ENCODE measurements around the gene ZBTB12.
A peak's percentile ranks its signal among the peaks of the same experiment; 100 is the strongest.

ZBTB12 gene

GRCh38 chr6:31905041-31905440 lies 3.2 kb upstream of the ZBTB12 start:
- no peaks in the 10 kb centered on the region for H3K27me3 ChIP-seq (ENCODE audit: low read depth, low read length)
- no peaks in the 10 kb centered on the region for H3K36me3 ChIP-seq (ENCODE audit: control insufficient read depth in 1 of 2, insufficient read depth in 2 of 2, low read length in 2 of 2)
- no peak overlapping the region for H3K4me3 ChIP-seq (ENCODE audit: low read depth in 1 of 2, low read length in 2 of 2)
- peaks cover 4 to 17% of the 10 kb centered on the region in 2 donors for H3K4me1 ChIP-seq (ENCODE audit: control insufficient read depth in 1 of 2, insufficient read depth in 2 of 2, low read length in 2 of 2)
- no peak overlapping the region for H3K27ac ChIP-seq (ENCODE audit: low read length)
- no peaks in the 10 kb centered on the region for H3K9me3 ChIP-seq (ENCODE audit: control insufficient read depth in 1 of 2, low read length in 2 of 2)

GRCh38 chr6:31903957-31904356 lies 2.1 kb upstream of the ZBTB12 start:
- Histone ChIP-seq H3K9me3 (ENCODE audit: control insufficient read depth in 1 of 2, low read length in 2 of 2) (no peaks in the 10 kb centered on the region), H3K4me1 (ENCODE audit: control insufficient read depth in 1 of 2, insufficient read depth in 2 of 2, low read length in 2 of 2) (peaks cover 4 to 26% of the 10 kb centered on the region in 2 donors), H3K4me3 (ENCODE audit: low read depth in 1 of 2, low read length in 2 of 2) (no peak overlapping the region), H3K36me3 (ENCODE audit: control insufficient read depth in 1 of 2, insufficient read depth in 2 of 2, low read length in 2 of 2) (no peaks in the 10 kb centered on the region), H3K27me3 (ENCODE audit: low read depth, low read length) (no peaks in the 10 kb centered on the region), H3K27ac (ENCODE audit: low read length) (peak overlapping the region; percentile 2)

DNA sequence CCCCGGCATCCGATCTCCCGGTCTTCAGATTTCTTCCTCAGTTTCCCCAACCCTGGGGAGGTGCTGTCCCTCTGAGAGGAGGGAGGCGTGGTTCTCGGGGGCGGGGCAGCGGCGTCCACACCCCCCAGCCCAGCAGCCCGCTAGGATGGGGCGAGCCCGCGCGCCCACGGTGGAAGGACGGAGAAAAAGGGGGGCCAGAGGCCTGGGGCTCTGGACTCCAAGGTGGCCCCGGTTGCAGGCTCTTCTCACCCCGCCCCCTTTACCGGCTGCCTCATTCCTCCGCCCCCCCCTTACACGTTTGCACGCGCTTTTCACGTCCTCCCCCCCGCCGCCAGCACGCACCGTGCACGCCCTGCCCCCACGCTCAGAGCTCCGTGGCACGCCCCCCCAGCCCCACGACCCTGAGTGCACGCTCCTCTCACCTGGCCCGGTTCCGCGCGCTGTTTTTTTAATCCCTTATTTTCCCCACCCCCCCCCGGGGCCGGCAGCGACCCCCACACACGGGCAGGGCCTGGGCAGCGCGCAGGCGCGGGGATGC lies 402 bp downstream of the ZBTB12 start:
- peaks cover 7 to 33% of the 10 kb centered on the region in 2 donors for H3K4me1 ChIP-seq (ENCODE audit: control insufficient read depth in 1 of 2, insufficient read depth in 2 of 2, low read length in 2 of 2)
- no peaks in the 10 kb centered on the region for H3K9me3 ChIP-seq (ENCODE audit: control insufficient read depth in 1 of 2, low read length in 2 of 2)
- H3K4me3 ChIP-seq (ENCODE audit: low read depth in 1 of 2, low read length in 2 of 2), result peak overlapping the region; percentile 21 to 85
- no peaks in the 10 kb centered on the region for H3K36me3 ChIP-seq (ENCODE audit: control insufficient read depth in 1 of 2, insufficient read depth in 2 of 2, low read length in 2 of 2)
- no peak overlapping the region for H3K27ac ChIP-seq (ENCODE audit: low read length)
- H3K27me3 ChIP-seq (ENCODE audit: low read depth, low read length), result no peaks in the 10 kb centered on the region

- Histone ChIP-seq H3K4me1 (ENCODE audit: control insufficient read depth in 1 of 2, insufficient read depth in 2 of 2, low read length in 2 of 2) (peaks cover 7 to 33% of the 10 kb centered on the region in 2 donors), H3K27ac (ENCODE audit: low read length) (no peak overlapping the region), H3K9me3 (ENCODE audit: control insufficient read depth in 1 of 2, low read length in 2 of 2) (no peaks in the 10 kb centered on the region), H3K36me3 (ENCODE audit: control insufficient read depth in 1 of 2, insufficient read depth in 2 of 2, low read length in 2 of 2) (peaks cover 0 to 3% of the 10 kb centered on the region in 2 donors), H3K4me3 (ENCODE audit: low read depth in 1 of 2, low read length in 2 of 2) (peak overlapping the region; percentile 21 to 85), H3K27me3 (ENCODE audit: low read depth, low read length) (no peaks in the 10 kb centered on the region)
Observed at GRCh38 chr6:31900917-31901414, 920 bp downstream of the ZBTB12 start.

DNA sequence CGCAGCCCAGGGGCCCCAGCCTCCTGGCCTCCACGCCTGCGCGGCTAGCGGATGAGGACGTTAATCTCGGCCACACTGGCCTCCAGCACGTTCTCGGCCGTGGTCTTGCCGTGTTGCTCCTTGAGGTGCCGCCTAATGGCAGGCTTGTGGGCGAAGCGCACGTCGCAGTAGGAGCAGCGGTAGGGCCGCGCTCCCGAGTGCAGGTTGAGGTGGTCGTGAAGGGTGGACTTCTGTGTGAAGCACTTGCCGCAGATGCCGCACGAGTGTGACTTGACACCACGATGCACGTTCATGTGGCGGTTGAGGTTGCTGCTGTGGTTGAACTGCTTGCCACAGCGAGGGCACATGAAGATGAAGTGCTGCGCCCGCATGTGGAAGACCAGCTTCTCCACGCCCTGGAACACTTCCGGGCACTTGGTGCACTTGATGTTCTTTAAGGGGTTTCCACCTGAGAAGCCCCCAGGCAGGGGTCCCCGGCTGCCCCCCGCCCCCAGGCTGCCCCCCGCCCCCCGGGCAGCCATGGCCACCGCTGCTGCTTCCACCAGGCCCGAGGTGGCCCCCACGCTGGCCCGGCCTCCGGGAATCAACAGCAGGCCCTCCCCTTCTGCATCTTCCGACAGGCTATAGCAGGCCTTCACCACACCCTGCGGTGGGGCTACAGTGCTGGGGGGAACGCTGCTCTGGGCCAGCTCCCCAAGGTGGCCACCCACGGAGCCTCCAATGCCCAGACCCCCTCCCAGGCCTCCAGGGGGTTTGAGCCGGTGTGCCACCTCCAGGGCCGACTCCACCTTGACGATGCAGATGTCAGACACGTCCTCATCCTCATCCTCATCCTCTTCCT lies 1.8 kb downstream of the ZBTB12 start:
- peaks cover 7 to 33% of the 10 kb centered on the region in 2 donors for H3K4me1 ChIP-seq (ENCODE audit: control insufficient read depth in 1 of 2, insufficient read depth in 2 of 2, low read length in 2 of 2)
- no peaks in the 10 kb centered on the region for H3K27me3 ChIP-seq (ENCODE audit: low read depth, low read length)
- H3K27ac ChIP-seq (ENCODE audit: low read length), result no peak overlapping the region
- H3K36me3 ChIP-seq (ENCODE audit: control insufficient read depth in 1 of 2, insufficient read depth in 2 of 2, low read length in 2 of 2), result peaks cover under 1 to 11% of the 10 kb centered on the region in 2 donors
- no peaks in the 10 kb centered on the region for H3K9me3 ChIP-seq (ENCODE audit: control insufficient read depth in 1 of 2, low read length in 2 of 2)
- H3K4me3 ChIP-seq (ENCODE audit: low read depth in 1 of 2, low read length in 2 of 2), result no peak overlapping the region

DNA sequence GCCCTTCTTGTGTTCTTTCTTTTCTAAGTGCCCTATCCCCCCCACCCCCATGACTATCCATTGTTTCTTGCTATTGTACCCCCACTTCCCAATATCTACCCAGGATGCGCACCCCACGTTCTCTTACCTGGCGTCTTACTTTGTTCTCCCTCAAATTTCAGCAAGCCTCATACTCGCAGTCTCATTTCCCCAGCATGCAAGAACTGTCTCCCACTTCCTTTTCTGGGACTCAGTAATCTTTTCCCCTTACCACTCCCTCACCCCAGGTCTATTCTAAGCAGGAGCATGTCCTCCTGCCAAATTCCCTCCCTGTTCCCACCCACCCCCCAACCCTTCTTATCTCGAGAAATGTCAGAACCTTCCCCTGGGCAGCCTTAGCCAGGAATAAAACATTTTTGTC lies 2.7 kb downstream of the ZBTB12 start:
- Histone ChIP-seq H3K4me1 (ENCODE audit: control insufficient read depth in 1 of 2, insufficient read depth in 2 of 2, low read length in 2 of 2) (peaks cover 7 to 33% of the 10 kb centered on the region in 2 donors), H3K4me3 (ENCODE audit: low read depth in 1 of 2, low read length in 2 of 2) (no peak overlapping the region)

GRCh38 chr6:31898383-31899011 lies 3.4 kb downstream of the ZBTB12 start:
- H3K36me3 ChIP-seq (ENCODE audit: control insufficient read depth in 1 of 2, insufficient read depth in 2 of 2, low read length in 2 of 2), result peaks cover 5 to 21% of the 10 kb centered on the region in 2 donors
- peaks cover 7 to 33% of the 10 kb centered on the region in 2 donors for H3K4me1 ChIP-seq (ENCODE audit: control insufficient read depth in 1 of 2, insufficient read depth in 2 of 2, low read length in 2 of 2)
- peak overlapping the region; percentile 93 for H3K27ac ChIP-seq (ENCODE audit: low read length)
- peak overlapping the region; percentile 95 to 99 for H3K4me3 ChIP-seq (ENCODE audit: low read depth in 1 of 2, low read length in 2 of 2)
- H3K9me3 ChIP-seq (ENCODE audit: control insufficient read depth in 1 of 2, low read length in 2 of 2), result no peaks in the 10 kb centered on the region
- H3K27me3 ChIP-seq (ENCODE audit: low read depth, low read length), result no peaks in the 10 kb centered on the region

More for the DNA sequence above, 2.7 kb downstream of the ZBTB12 start:
- H3K9me3 ChIP-seq (ENCODE audit: control insufficient read depth in 1 of 2, low read length in 2 of 2), result no peaks in the 10 kb centered on the region
- no peak overlapping the region for H3K27ac ChIP-seq (ENCODE audit: low read length)
- H3K36me3 ChIP-seq (ENCODE audit: control insufficient read depth in 1 of 2, insufficient read depth in 2 of 2, low read length in 2 of 2), result peaks cover 4 to 17% of the 10 kb centered on the region in 2 donors
- H3K27me3 ChIP-seq (ENCODE audit: low read depth, low read length), result no peaks in the 10 kb centered on the region

DNA sequence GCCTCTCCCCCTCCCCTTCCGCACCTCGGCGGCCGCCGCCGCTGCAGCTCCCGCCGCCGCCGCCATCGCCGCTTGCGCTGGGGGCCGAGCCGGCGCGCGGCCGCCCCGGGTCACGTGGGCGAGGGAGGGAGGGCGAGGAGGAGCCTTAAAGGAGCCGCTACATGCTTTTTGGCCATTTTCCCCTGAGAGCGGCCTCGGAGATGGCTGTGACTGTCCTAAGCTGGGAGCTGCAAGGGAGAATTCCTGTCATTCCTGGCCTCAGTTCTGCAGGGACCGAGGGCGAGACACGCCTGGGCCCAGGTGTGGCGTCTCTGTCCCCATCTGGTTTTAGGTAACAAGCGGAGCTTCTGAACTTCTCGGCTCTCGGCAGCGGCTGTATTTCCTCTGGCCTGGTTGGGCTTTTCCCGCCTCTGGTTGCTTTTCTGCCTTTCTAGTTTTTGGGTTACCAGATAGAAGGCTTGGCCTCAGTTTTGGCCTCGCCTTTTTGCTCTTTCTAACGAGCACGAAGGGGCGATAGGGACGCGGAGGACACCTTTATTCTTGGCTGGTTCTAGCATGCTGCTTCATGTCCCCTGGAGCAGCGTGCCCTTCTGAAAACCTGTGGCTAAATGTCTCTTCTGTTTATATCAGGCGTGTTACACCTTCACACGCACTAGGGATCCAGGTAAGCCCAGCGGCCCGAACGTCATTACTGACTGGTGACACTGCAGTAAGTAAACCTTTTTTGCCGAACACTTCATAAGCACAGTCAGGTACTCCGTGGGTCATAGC lies 4.1 kb downstream of the ZBTB12 start, which contains the start of gene EHMT2:
Gene EHMT2 (minus strand): TSS at position 87 of the 771 bp plus-strand sequence. CDS start 21 bp downstream, at position 66.
- Histone ChIP-seq H3K4me1 (ENCODE audit: control insufficient read depth in 1 of 2, insufficient read depth in 2 of 2, low read length in 2 of 2) (peaks cover 7 to 31% of the 10 kb centered on the region in 2 donors), H3K36me3 (ENCODE audit: control insufficient read depth in 1 of 2, insufficient read depth in 2 of 2, low read length in 2 of 2) (peaks cover 12 to 28% of the 10 kb centered on the region in 2 donors), H3K9me3 (ENCODE audit: control insufficient read depth in 1 of 2, low read length in 2 of 2) (no peaks in the 10 kb centered on the region), H3K4me3 (ENCODE audit: low read depth in 1 of 2, low read length in 2 of 2) (peak within 1 kb of the TSS; percentile 95 to 99), H3K27me3 (ENCODE audit: low read depth, low read length) (no peaks in the 10 kb centered on the region), H3K27ac (ENCODE audit: low read length) (peak within 1 kb of the TSS; percentile 93)

GRCh38 chr6:31896856-31897611 lies 4.9 kb downstream of the ZBTB12 start:
- peaks cover 14 to 34% of the 10 kb centered on the region in 2 donors for H3K36me3 ChIP-seq (ENCODE audit: control insufficient read depth in 1 of 2, insufficient read depth in 2 of 2, low read length in 2 of 2)
- H3K27ac ChIP-seq (ENCODE audit: low read length), result peak overlapping the region; percentile 51
- peaks cover 4 to 27% of the 10 kb centered on the region in 2 donors for H3K4me1 ChIP-seq (ENCODE audit: control insufficient read depth in 1 of 2, insufficient read depth in 2 of 2, low read length in 2 of 2)
- no peaks in the 10 kb centered on the region for H3K27me3 ChIP-seq (ENCODE audit: low read depth, low read length)
- no peaks in the 10 kb centered on the region for H3K9me3 ChIP-seq (ENCODE audit: control insufficient read depth in 1 of 2, low read length in 2 of 2)
- peak overlapping the region; percentile 48 to 95 for H3K4me3 ChIP-seq (ENCODE audit: low read depth in 1 of 2, low read length in 2 of 2)

DNA sequence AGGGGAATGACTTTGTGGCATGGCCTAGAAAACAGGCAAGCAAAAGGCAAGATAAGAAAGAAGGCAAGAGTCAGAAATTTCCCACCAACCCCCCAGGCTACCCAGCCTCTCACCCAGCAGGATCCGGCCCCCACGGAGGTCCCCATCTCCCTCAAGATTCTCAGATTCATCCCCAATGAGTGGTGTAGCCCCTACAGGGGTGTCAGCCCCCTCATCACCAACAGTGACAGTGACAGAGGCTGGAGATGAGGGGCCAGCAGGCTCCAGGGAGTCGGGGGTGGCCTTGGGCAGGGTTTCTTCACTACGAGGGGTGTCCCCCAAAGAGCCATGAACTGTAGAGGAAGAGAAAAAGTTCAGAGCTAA lies 5.4 kb downstream of the ZBTB12 start:
- Histone ChIP-seq H3K4me1 (ENCODE audit: control insufficient read depth in 1 of 2, insufficient read depth in 2 of 2, low read length in 2 of 2) (peaks cover 4 to 27% of the 10 kb centered on the region in 2 donors), H3K4me3 (ENCODE audit: low read depth in 1 of 2, low read length in 2 of 2) (peak overlapping the region; percentile 48 to 95), H3K27ac (ENCODE audit: low read length) (peak overlapping the region; percentile 51), H3K36me3 (ENCODE audit: control insufficient read depth in 1 of 2, insufficient read depth in 2 of 2, low read length in 2 of 2) (peaks cover 14 to 39% of the 10 kb centered on the region in 2 donors), H3K27me3 (ENCODE audit: low read depth, low read length) (no peaks in the 10 kb centered on the region), H3K9me3 (ENCODE audit: control insufficient read depth in 1 of 2, low read length in 2 of 2) (no peaks in the 10 kb centered on the region)
